HG02763 (cell line): ENCODE data around the gene ATG9A.
"Not testable (repeated sequence)": the region's sequence is repeated elsewhere in the genome, so short reads cannot be mapped to it uniquely, and the experiment has no call there.

Experiments
- ATAC-seq: cut with Tn5 transposase; IDR thresholded peaks from one replicate; pipeline ENCODE4 v1.9.1; 2021; ENCODE audit warnings: mild to moderate bottlenecking, moderate library complexity; ENCODE audit not compliant: unreplicated experiment

ATG9A gene, protein sequence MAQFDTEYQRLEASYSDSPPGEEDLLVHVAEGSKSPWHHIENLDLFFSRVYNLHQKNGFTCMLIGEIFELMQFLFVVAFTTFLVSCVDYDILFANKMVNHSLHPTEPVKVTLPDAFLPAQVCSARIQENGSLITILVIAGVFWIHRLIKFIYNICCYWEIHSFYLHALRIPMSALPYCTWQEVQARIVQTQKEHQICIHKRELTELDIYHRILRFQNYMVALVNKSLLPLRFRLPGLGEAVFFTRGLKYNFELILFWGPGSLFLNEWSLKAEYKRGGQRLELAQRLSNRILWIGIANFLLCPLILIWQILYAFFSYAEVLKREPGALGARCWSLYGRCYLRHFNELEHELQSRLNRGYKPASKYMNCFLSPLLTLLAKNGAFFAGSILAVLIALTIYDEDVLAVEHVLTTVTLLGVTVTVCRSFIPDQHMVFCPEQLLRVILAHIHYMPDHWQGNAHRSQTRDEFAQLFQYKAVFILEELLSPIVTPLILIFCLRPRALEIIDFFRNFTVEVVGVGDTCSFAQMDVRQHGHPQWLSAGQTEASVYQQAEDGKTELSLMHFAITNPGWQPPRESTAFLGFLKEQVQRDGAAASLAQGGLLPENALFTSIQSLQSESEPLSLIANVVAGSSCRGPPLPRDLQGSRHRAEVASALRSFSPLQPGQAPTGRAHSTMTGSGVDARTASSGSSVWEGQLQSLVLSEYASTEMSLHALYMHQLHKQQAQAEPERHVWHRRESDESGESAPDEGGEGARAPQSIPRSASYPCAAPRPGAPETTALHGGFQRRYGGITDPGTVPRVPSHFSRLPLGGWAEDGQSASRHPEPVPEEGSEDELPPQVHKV

DNA sequence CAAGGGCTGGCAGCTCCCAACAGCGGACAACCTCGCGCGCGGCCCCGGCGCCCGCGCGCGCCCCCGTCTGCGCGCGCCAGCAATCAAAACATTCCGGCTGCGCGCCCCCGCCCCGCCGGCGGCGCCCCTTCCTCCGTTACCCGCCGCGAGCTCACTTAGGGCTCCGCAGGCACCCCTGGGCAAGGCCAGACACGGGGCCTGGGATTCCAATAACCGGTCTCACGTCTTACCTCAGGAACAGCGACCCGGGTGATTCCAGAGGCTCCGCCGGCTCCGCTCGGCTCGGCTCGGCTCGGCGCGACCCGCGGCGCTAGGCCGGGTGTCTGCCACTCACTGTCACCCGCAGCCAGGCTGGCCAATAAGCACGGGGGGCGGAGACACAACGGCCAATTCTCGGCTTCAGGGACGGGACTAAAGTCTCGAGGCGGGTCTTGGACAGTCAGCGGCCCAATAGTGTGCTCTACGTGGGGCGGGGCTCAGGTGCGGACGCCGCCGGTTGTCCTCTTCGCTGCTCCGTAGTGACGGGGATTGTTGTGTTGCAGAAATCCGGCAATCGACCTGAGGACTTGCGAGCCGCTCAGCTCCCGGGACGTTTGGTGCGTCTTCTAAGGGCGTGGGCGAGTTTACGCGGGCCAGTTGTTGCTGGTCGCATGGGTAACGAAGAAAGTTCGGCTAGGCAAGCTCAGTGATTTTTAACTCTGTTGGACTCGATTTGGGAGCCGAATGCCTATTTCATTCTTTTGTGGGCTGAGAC lies at the start of gene ATG9A, which contains the start of gene ANKZF1:
Gene ATG9A (minus strand): TSS at position 332 of the 754 bp plus-strand sequence. CDS start 1,612 bp downstream, outside the sequence.
Gene ANKZF1 (plus strand): TSS at position 502 of the 754 bp plus-strand sequence. CDS start 452 bp downstream, outside the sequence.
- peak; percentile 97 for ATAC-seq

DNA sequence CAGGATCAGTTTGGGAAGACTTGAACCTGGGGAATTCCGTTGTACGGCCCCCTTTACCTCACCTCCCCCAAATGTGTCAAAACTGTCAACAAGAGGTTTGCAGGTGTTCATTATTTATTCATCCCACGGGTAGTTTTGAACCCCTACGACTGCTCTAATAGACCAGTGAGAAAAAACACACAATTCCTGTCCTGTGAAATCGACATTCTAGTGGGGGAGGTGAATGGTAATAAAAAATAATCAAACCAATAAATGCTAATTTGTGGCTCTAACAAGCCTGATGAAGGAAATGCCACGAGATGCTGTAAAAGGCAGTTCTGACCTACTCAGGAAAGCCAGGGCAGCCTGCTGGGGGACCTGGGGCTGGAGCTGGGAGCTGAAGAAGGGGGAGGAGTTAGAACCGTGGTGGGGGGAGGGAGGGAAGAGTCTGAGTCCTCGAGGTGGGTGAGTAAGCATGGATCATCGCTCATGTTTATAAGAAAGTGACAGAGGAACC lies 49.3 kb upstream of the ATG9A start:
- ATAC-seq, result no peak

DNA sequence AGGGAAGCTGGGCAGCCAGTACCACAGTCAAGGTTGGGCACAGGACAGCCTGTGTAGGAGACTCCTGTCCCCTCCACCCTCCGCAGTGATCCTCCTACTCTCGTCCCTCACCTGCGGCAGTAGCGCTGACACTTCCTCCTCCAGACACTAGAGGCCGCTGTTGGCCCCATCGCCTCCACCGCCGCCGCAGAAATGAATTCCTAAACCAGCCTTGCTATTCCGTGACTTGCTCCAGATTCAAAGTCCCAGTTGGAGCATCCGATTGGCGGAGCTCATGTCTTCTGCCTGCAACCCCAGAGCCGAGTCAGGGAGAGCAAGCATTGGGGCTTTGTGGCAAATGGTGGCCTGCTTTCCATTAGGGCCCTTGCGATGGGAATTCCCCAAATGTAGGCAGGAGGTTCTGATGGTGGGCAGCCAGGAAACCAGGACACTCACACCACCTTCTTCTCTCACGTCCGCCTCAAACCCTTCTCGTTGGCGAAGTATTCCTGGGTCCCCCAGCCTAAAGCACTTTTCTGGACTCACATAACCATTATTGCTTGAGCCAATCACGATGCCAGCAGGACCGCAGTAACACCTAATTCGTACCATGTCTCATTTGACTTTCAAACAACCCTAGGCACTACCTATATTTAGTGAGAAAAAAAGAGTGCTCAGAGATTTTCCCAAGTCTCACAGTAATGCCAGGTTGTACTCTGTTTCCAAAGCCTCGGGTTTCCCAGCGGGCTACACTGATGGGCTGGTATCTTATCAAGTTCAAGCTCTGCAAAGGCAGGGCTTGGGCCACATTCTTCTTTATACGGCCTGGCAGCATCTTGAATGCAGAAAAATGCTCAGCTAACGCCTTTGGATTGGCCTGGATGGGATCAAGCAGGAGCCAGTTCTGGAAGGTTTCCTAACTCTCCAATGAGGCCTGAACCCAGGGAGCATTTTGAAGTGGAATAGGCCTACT lies 48.5 kb upstream of the ATG9A start:
- ATAC-seq, result no peak

DNA sequence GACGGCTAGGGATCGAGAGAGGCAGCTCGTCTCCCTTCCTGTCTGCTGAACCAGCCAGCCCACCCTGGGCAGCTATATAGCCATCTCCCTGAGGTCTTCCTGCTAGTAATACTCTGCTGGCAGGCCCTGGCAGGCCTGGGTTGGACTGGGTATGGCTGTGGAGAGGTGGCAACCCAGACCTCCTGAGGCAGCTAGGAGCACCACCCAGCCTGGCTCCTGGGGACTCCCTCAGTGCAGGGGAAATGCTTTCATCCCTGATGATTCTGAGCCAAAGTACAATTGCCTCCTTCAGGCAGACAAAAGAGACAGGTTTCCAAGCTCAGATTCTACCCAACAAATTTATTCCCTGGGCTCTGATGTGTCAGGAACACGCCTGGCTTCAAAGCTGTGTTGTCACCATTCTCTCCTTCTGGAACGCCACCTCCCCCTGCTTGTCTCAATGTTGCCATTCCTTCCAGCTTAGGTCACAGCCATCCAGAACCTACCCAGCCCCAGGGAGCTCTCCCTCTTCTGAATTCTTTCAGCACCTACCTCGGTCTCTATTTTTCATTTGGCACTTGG lies 45.0 kb upstream of the ATG9A start:
- no peak for ATAC-seq

DNA sequence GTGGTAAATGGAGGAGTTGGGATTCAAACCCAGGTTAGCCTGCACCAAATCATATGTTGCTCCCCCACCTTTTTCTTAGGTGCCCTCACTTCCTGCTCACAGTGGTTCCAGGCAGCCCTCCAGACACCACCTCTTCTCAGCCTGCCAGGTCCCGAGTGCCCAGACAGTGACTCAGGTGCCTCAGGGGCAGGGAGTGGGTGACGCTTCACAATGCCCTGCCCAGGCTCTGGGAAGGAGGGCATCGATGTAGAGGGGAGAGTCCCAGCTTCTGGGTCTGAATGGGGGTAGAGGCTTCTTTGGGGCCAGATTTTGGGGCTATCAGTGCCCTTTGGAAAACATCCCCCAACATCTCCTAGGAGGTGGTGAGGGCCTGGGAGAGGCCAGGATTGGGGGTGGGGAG lies 44.5 kb upstream of the ATG9A start:
- no peak for ATAC-seq

DNA sequence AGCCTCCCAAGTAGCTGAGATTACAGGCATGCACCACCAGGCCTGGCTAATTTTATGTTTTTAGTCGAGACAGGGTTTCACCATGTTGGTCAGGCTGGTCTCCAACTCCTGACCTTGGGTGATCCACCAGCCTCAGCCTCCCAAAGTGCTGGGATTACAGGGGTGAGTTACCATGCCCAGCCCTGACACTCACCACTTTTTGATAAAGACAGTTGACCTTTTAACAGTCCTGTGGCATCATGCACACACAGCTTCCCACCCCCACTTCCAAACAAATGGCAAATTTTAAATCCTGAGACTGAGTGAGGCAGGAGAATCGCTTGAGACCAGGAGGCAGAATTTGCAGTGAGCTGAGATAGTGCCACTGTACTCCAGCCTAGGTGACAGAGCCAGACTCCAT lies 43.6 kb upstream of the ATG9A start:
- ATAC-seq, result no peak

DNA sequence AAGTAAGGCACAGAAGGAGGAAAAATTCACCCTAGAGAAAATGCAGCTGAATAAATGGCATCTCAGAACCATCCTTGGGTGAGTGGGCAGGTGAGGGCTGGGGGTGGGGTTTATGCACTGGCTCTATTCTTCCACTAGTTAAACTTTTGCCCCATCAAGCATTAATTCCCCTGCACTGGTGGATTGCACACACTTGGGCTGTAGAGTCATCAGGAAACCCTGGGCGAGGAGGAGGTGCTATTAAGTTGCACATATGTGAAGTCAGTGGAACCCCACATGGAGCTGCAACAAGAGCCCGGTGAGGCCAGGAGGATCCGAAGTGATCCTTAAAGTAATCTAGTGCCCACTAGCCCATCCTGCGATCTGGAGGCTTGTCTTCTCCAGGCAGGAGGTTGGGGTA lies 42.9 kb upstream of the ATG9A start:
- ATAC-seq, result no peak

DNA sequence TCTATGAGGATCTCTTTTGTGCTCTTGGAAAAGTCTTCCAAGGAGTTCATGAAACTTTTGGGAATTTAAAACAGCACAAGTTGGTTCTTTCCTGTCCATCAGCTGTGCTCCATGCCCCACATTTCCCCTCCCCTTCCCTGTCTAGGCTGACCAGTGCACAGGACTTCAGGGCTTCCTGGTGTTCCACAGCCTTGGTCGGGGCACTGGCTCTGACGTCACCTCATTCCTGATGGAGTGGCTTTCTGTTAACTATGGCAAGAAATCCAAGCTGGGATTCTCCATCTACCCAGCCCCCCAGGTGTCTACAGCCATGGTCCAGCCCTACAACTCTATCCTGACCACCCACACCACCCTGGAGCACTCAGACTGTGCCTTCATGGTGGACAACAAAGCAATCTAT lies 41.6 kb upstream of the ATG9A start:
- ATAC-seq, result no peak

DNA sequence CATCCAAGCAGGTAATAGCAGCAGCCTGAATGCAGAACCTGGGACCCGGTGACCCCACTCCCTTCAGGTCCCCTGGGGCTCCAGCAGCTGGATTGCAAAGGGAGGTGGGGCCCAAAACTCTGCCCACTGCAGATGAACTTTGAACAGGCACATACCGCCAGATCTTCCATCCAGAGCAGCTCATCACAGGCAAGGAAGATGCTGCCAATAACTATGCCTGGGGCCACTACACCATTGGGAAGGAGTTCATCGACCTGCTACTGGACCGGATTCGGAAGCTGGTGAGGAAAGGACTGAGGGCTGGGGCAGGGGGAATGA lies 40.6 kb upstream of the ATG9A start:
- ATAC-seq, result no peak

DNA sequence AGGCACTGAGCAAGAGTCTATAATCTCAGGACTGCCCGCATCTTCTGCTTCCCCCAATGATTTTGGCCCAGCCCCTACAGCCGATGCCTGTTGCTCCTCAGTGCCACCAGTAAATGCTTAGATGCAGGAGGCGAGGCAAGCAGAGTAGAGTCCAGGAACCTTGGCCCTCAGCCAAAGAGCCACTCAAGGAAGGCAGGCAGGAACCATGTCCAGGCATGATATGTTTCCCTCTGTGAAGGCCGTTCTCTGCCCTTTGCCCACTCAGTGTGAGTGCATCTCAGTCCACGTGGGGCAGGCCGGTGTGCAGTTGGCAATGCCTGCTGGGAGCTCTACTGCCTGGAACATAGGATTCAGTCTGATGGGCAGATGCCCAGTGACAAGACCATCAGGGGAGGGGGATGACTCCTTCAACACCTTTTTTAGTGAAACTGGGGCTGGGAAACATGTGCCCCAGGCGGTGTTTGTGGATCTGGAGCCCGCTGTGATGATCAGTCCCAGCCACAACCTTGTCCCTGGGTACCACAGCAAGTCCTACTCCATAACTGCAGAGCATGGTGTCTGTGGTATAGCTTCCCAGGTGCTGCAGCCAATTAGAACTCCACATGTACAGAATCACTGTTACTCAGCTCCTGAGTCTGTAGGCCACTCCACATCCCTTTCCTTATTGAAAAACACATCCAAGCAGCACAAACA lies 40.1 kb upstream of the ATG9A start:
- no peak for ATAC-seq

DNA sequence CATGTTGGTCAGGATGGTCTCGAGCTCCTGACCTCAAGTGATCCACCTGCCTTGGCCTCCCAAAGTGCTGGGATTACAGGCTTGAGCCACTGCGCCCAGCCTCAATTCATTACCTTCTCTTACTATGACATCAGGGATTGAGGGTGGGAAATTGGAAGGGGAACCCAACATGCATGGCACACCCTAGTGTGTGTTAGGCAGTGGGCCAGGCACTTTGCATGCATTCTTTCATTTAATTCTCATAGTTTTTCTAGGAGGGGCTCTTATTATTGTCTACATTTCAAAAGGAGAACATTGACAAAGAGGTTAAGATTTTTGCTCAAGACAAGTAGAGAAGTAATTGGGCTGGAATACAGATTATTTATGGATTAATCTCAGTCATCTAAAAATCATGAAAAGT lies 38.9 kb upstream of the ATG9A start:
- ATAC-seq, result no peak

DNA sequence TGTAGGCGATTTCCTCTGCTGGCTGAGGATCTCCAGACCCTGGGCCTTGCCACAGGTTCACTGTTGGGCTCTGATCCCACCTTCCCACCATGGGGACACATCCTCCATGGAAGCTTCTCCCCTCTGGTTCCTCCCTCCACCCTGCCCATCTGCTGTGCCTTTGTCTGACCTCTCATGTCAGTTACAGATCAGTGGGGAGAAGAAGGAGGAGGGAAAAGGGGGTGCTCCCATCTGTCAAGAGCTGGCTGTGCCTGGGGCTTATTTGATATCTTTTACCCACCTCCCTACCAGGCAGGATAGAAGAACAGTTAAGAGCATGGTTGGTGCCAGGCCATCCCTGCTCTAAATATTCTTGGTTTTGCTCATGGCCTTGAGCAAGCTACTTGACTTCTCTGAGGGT lies 37.5 kb upstream of the ATG9A start:
- ATAC-seq, result no peak

DNA sequence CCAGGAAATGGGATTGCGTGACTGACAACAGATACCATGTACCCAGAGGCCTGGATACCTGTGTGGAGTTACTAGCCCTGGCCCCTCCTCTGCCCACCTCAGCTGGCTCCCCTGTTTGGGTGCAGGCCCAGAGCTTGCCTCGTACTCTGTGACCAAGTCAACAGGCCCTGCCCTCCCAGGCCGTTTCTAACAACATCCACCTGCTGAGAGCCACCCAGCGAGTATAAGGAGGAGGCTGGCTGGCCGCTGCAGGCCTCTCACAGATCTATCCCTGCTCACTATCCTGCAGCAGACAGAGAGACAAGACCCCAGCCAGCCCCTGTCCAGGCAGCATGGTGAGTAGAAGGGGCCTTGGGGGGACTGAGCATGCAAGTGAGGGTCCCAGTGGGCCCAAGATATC lies 36.8 kb upstream of the ATG9A start:
- ATAC-seq, result no peak

DNA sequence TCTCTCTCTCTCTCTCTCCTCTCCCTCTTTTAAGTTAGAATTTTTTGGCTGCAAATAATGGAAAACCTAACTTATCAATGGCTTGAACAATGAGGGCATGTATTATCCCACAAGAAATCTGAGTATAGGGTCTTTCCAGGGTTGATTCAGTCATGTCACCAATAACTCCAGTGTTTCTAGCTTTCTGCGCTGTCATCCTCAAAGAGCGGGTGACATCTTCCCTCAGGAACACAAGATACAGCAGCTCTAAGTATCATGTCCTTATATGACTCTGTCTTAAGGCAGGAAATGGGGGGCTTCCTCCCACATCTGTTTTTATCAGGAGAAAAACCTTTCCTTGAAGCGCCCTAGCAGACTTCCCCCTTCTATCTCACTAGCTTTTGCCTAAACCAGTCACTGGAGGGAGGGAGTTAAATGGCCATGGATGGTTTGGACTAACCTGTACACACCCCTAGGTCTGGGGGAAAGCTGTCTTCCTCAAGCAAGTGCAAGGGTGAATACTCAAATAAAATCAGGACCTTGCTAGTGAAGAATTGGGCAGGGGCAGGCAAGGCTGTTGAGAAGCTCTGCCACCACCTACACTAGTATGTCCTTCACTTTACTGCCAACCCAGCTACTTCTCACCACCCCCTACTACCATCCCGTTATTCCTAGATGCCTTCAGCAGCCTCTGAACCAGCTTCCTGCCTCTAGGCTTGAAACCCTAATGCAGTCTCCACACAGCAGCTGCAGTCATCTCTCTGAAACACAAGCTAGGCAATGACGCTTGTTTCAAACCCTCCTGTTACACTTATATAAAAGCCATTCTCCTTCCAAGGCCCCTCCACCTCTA lies 31.8 kb upstream of the ATG9A start:
- ATAC-seq, result no peak

DNA sequence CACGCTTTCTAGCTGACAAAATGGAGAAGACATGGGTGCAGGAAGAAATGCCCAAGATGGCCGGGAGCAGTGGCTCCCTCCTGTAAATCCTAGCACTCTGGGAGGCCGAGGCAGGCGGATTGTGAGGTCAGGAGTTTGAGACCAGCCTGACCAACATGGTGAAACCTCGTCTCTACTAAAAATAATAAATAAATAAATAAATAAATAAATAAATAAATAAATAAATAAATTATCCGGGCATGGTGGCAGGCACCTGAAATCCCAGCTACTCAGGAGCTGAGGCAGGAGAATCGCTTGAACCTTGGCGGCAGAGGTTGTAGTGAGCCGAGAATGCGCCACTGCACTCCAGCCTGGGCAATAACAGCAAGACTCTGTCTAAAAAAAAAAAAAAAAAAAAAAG lies 29.5 kb upstream of the ATG9A start:
- ATAC-seq, result not testable (repeated sequence)

DNA sequence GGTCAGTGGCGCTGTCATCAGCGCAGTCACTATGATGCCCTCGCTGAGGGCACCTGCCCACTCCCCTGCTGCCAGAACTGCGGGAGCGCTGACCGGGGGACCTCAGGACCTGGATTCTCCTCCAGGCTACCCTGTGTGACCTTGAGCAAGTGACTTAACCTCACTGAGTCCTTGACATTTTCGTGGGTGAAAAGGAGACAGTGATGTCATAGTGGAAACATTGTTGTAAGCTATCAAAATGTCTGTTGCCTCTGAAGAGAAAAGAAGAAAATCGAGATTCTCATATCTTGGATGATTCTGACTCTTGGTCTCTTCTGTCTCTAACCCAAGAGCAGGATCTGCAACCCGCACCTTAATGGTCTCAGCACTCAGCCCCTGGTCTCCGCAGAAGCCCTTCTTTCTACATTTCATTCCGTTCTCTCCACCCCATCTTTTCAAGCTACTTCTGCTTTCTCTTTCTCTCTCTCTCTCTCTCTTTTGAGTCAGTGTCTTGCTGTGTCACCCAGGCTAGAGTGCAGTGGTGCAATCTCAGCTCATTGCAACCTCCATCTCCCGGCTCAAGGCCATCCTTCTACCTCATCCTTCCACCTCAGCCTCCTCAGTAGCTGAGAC lies 25.3 kb upstream of the ATG9A start:
- no peak for ATAC-seq

DNA sequence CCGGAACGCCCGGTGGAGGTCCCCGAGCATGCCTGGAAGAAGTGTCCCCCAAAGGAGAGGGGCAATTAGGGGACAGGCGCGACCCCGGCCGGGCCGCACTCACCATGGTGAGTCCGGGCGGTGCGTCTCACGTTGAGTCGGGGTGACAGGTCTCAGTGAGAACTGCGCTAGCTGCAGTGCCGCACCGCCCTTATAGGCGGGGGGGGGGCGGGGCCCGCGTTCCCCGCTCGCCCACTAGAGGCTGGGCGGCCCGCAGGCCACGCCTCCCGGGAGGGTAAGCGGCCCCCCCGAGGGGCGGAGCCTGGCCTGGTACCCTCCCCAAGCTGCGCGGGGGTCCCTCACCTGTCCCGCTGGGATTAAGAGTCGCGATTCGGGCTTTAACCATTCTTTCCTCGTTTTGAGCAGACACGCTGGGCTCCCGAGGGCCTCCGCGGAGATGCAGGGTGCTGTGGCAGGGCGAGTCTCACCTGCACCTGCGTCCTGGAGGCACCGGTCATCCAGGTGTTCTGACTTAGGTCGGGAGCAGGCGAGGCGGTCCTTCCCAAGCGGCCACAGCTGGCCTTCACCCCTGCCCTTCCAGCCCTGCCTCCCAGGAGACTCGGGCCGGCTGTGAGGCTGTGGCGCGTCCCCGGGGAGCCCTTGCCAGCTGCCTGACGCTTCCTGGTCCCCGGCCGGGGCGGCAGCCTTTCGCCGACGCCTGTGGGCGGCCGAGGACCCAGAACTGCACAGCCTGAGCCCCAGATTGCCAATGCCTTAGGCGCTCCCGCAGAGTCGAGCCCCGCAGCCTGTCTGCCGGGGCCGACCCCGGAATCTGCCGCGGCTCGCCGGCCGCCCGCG lies 24.5 kb upstream of the ATG9A start, which contains the start of gene TUBA4A:
Gene TUBA4A (minus strand): TSS at position 166 of the 837 bp plus-strand sequence. CDS start 60 bp downstream, at position 106.
- peak; percentile 46 for ATAC-seq
